ENCODE data around the gene AFG1L. TPM values are rescaled to one million over a fixed set of nuclear protein-coding genes. Genes with fewer than 3 reads are reported as not detected.

AFG1L gene
- total and polyA plus RNA-seq, 2 experiments from 2014 or later: 9.4 to 9.7 TPM

GRCh38 chr6:108469316-108469715 is 174.5 kb downstream of the AFG1L start:
- Histone ChIP-seq H3K36me3 (replicated peaks; ENCODE audit: insufficient read depth, low read depth) (no peaks in the 10 kb centered on the region), H3K9me2 (replicated peaks; ENCODE audit: insufficient read depth) (no peaks in the 10 kb centered on the region), H3K4me3 (no peak overlapping the region), H3K27me3 (no peaks in the 10 kb centered on the region), H2AFZ (no peak overlapping the region), H3K79me2 (no peaks in the 10 kb centered on the region), H4K20me1 (ENCODE audit: insufficient read depth, poor library complexity, severe bottlenecking) (no peaks in the 10 kb centered on the region), H3K27ac (no peak overlapping the region), H3K9me3 (ENCODE audit: low read depth) (no peaks in the 10 kb centered on the region), H3K4me2 (no peak overlapping the region), H3K4me1 (ENCODE audit: insufficient read depth) (peaks cover 3% of the 10 kb centered on the region)
- 78% methylated on average over 1 of the region's 1 CpG for WGBS (ENCODE audit: low lambda C conversion rate, missing lambda C conversion rate)
- no peak for DNase-seq (ENCODE audit: low spot score)
- no peak for TF ChIP-seq CTCF (IDR thresholded peaks at IDR 0.05; ENCODE audit: poor library complexity)
- no peak for TF ChIP-seq EZH2 (IDR thresholded peaks at IDR 0.05; ENCODE audit: borderline replicate concordance)
- TF ChIP-seq EZH2phosphoT487 (IDR thresholded peaks at IDR 0.05; ENCODE audit: low read depth, severe bottlenecking, unreplicated experiment): no peak

GRCh38 chr6:108473197-108473596 is 178.3 kb downstream of the AFG1L start:
- TF ChIP-seq EZH2 (IDR thresholded peaks at IDR 0.05; ENCODE audit: borderline replicate concordance): no peak
- TF ChIP-seq CTCF (IDR thresholded peaks at IDR 0.05; ENCODE audit: poor library complexity): no peak
- TF ChIP-seq EZH2phosphoT487 (IDR thresholded peaks at IDR 0.05; ENCODE audit: low read depth, severe bottlenecking, unreplicated experiment): no peak
- no peak overlapping the region for H3K27ac ChIP-seq
- H3K9me3 ChIP-seq (ENCODE audit: low read depth): no peaks in the 10 kb centered on the region
- no peaks in the 10 kb centered on the region for H3K9me2 ChIP-seq (replicated peaks; ENCODE audit: insufficient read depth)
- WGBS (ENCODE audit: low lambda C conversion rate, missing lambda C conversion rate): 97% methylated on average over 2 of the region's 2 CpGs
- no peak for DNase-seq (ENCODE audit: low spot score)
- no peak overlapping the region for H3K4me3 ChIP-seq
- H3K4me2 ChIP-seq: no peak overlapping the region
- no peaks in the 10 kb centered on the region for H3K27me3 ChIP-seq
- H3K79me2 ChIP-seq: no peaks in the 10 kb centered on the region
- no peaks in the 10 kb centered on the region for H3K4me1 ChIP-seq (ENCODE audit: insufficient read depth)
- H3K36me3 ChIP-seq (replicated peaks; ENCODE audit: insufficient read depth, low read depth): no peaks in the 10 kb centered on the region
- no peak overlapping the region for H2AFZ ChIP-seq
- no peaks in the 10 kb centered on the region for H4K20me1 ChIP-seq (ENCODE audit: insufficient read depth, poor library complexity, severe bottlenecking)

- Histone ChIP-seq H3K9me2 (replicated peaks; ENCODE audit: insufficient read depth) (no peaks in the 10 kb centered on the region), H3K36me3 (replicated peaks; ENCODE audit: insufficient read depth, low read depth) (no peaks in the 10 kb centered on the region), H4K20me1 (ENCODE audit: insufficient read depth, poor library complexity, severe bottlenecking) (no peaks in the 10 kb centered on the region), H3K4me2 (no peak overlapping the region), H3K27ac (no peak overlapping the region), H3K79me2 (no peaks in the 10 kb centered on the region), H3K4me3 (no peak overlapping the region), H3K4me1 (ENCODE audit: insufficient read depth) (no peaks in the 10 kb centered on the region), H2AFZ (no peak overlapping the region), H3K27me3 (no peaks in the 10 kb centered on the region), H3K9me3 (ENCODE audit: low read depth) (no peaks in the 10 kb centered on the region)
- WGBS (ENCODE audit: low lambda C conversion rate, missing lambda C conversion rate): 79% methylated on average over 2 of the region's 2 CpGs
- no peak for DNase-seq (ENCODE audit: low spot score)
- TF ChIP-seq EZH2phosphoT487 (IDR thresholded peaks at IDR 0.05; ENCODE audit: low read depth, severe bottlenecking, unreplicated experiment) (no peak), EZH2 (IDR thresholded peaks at IDR 0.05; ENCODE audit: borderline replicate concordance) (no peak), CTCF (IDR thresholded peaks at IDR 0.05; ENCODE audit: poor library complexity) (no peak)
Observed at GRCh38 chr6:108476376-108476775, 181.5 kb downstream of the AFG1L start.
